ENCODE results near the gene IQSEC3. TPM values are rescaled to one million over a fixed set of nuclear protein-coding genes. Genes with fewer than 3 reads are reported as not detected.

Gene IQSEC3
- total and polyA plus RNA-seq, 2 of the 13 experiments (the other 11 are each of a cell fraction or from before 2014, with no cell fraction given) = not detected

GRCh38 chr12:20757-21156 is 45.8 kb upstream of the IQSEC3 start (continued):
- TF ChIP-seq THAP11 (CRISPR knock-in tag; IDR thresholded peaks at IDR 0.05) (peak; percentile 63; the same call in 1 of the 2 replicates), RELA (CRISPR knock-in tag; IDR thresholded peaks at IDR 0.05) (no peak), U2AF1 (optimal IDR thresholded peaks at IDR 0.05; ENCODE audit: low read depth, low read length) (peak; percentile 56), ZEB1 (IDR thresholded peaks at IDR 0.05; ENCODE audit: insufficient replicate concordance, low read depth) (no peak), ZNF746 (CRISPR knock-in tag; IDR thresholded peaks at IDR 0.05) (no peak), SP4 (CRISPR knock-in tag; IDR thresholded peaks at IDR 0.05) (no peak), ZFX (CRISPR knock-in tag; IDR thresholded peaks at IDR 0.05; ENCODE audit: low read depth) (peak; percentile 76), POLR2AphosphoS5 (IDR thresholded peaks at IDR 0.05; ENCODE audit: low read depth, low read length) (peak; percentile 47; the same call in 1 of the 2 replicates), PAF1 (CRISPR knock-in tag; IDR thresholded peaks at IDR 0.05) (no peak), SIX1 (CRISPR knock-in tag; IDR thresholded peaks at IDR 0.05; ENCODE audit: borderline replicate concordance) (peak; percentile 13; the same call in 1 of the 2 replicates), FOXO4 (CRISPR knock-in tag; conservative IDR thresholded peaks at IDR 0.05) (no peak), POLR2G (IDR thresholded peaks at IDR 0.05; ENCODE audit: low read depth, low read length) (peak; percentile 55), ZBTB26 (CRISPR knock-in tag; IDR thresholded peaks at IDR 0.05; ENCODE audit: borderline replicate concordance) (no peak), ZFYVE20 (CRISPR knock-in tag; IDR thresholded peaks at IDR 0.05; ENCODE audit: borderline replicate concordance, low read depth) (no peak), BATF2 (CRISPR knock-in tag; IDR thresholded peaks at IDR 0.05) (0 out of 2 replicates have a peak, but pooled peaks have one; percentile 29), ZNF891 (CRISPR knock-in tag; IDR thresholded peaks at IDR 0.05) (no peak; the same call in 1 of the 2 replicates), MED1 (CRISPR knock-in tag; IDR thresholded peaks at IDR 0.05) (peak; percentile 71), ZNF101 (CRISPR knock-in tag; IDR thresholded peaks at IDR 0.05; ENCODE audit: borderline replicate concordance, low read depth) (no peak), PRPF4 (IDR thresholded peaks at IDR 0.05; ENCODE audit: low read depth, low read length, poor library complexity, severe bottlenecking) (no peak), SKIL (CRISPR knock-in tag; IDR thresholded peaks at IDR 0.05; ENCODE audit: borderline replicate concordance) (peak; percentile 51; the same call in 1 of the 2 replicates), ZNF564 (CRISPR knock-in tag; IDR thresholded peaks at IDR 0.05) (0 out of 2 replicates have a peak, but pooled peaks have one; percentile 22)
- TF ChIP-seq, protein P1, sequence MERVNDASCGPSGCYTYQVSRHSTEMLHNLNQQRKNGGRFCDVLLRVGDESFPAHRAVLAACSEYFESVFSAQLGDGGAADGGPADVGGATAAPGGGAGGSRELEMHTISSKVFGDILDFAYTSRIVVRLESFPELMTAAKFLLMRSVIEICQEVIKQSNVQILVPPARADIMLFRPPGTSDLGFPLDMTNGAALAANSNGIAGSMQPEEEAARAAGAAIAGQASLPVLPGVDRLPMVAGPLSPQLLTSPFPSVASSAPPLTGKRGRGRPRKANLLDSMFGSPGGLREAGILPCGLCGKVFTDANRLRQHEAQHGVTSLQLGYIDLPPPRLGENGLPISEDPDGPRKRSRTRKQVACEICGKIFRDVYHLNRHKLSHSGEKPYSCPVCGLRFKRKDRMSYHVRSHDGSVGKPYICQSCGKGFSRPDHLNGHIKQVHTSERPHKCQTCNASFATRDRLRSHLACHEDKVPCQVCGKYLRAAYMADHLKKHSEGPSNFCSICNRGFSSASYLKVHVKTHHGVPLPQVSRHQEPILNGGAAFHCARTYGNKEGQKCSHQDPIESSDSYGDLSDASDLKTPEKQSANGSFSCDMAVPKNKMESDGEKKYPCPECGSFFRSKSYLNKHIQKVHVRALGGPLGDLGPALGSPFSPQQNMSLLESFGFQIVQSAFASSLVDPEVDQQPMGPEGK (CRISPR knock-in tag; IDR thresholded peaks at IDR 0.05) = peak; percentile 69
